ENCODE data around the gene GMEB2.

GMEB2 gene

DNA sequence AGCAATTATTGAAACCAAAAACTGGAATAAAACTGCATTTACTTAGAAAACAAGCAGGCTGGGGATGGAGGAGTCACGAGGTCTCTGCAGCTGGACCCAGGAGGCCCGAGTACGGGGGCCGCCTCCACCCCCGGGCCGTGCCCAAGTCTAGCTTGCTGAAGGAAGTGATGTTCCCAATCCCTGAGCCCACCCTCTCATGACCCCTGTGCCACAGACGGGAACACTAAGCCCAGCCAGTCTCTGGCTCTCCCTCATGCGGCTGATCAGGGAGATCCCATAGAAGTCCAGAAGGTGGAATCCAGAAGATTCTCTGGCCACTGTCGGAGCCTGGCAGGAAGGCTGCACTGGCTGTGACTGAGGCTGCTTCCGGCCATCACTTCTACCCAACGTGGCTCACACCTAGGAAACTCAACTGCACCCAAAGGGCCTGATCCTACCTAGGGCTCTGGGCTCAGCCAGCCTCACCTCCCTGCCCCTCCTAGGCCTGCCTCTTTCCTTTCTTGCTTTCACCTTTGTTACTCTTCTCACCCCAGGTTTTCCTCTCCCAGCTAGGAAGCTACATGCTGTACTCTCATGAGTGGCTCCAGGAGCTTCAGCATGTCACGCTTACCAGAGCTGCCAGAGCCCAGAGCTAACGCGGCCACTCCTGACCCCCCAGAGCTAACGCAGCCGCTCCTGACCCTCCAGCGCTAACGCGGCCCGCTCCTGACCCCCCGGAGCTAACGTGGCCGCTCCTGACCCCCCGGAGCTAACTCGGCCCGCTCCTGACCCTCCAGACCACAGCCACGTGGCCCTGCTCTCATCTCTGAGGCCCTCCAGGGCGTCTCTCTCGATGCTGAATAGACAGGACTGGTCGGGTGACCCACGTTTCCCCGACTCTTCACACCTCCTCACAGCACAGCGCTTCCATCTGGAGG, 28.2 kb downstream of the GMEB2 start:
- no peak for DNase-seq
- Histone ChIP-seq H3K4me3 (ENCODE audit: low read depth, low read length) (no peak overlapping the region), H3K27ac (no peak overlapping the region), H3K27me3 (replicated peaks) (no peaks in the 10 kb centered on the region), H3K36me3 (replicated peaks) (peaks cover 28% of the 10 kb centered on the region)
- TF ChIP-seq, protein P1, sequence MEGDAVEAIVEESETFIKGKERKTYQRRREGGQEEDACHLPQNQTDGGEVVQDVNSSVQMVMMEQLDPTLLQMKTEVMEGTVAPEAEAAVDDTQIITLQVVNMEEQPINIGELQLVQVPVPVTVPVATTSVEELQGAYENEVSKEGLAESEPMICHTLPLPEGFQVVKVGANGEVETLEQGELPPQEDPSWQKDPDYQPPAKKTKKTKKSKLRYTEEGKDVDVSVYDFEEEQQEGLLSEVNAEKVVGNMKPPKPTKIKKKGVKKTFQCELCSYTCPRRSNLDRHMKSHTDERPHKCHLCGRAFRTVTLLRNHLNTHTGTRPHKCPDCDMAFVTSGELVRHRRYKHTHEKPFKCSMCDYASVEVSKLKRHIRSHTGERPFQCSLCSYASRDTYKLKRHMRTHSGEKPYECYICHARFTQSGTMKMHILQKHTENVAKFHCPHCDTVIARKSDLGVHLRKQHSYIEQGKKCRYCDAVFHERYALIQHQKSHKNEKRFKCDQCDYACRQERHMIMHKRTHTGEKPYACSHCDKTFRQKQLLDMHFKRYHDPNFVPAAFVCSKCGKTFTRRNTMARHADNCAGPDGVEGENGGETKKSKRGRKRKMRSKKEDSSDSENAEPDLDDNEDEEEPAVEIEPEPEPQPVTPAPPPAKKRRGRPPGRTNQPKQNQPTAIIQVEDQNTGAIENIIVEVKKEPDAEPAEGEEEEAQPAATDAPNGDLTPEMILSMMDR (IDR thresholded peaks at IDR 0.05; ENCODE audit: low read depth, low read length, missing control alignments), result no peak
- in situ Hi-C loops (cut with HindIII; ENCODE audit: low pct_ligation_motif_present, low sequenced_read_pairs), result loop anchor here (25.0 kb wide), 2 partner anchors 89 to 289 kb away; partner anchors contain the start of genes DNAJC5 and TNFRSF6B

DNA sequence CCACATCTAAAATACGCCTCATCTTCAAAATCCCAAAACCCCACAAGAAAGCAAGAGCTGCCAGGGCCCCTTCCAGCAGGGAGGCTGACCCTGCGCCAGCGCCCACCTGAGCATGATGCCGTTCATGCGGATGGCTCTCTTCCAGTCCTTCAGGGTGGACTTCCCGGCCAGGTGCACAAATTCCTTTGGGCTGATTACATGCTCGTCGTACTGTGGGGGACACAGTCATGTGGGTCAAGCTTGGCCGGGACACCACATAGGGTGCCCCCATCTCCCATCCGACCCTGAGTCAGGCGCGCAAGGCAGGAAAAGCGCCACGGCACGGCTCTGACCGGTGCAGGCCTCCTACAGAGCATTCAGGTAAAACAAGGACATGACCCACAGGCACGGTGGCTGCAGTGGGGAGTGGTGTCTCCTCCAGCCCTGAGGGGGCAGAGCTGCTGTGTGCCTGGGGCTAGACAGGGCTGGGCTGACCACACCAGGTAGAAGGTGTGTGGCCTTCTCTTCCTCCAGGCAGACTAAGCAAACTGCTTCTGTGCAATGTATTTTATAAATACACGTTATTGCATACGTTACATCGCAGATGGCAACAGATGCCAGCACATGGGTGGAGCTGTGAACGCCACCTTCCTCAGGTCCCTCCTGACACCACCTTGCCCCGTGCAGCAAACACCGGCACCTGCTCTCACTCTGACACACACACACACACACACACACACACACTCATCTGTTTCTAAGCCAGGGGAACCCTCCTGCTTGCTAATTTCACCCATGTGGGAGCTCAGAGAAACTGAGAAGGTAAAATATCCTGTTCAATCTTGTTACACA, 29.0 kb downstream of the GMEB2 start:
- H3K4me3 ChIP-seq (ENCODE audit: low read depth, low read length), result no peak overlapping the region
- in situ Hi-C loops (cut with HindIII; ENCODE audit: low pct_ligation_motif_present, low sequenced_read_pairs), result loop anchor here (25.0 kb wide), 2 partner anchors 89 to 289 kb away; partner anchors contain the start of genes DNAJC5 and TNFRSF6B
- no peaks in the 10 kb centered on the region for H3K27me3 ChIP-seq (replicated peaks)
- peaks cover 28% of the 10 kb centered on the region for H3K36me3 ChIP-seq (replicated peaks)
- TF ChIP-seq, protein P1 (IDR thresholded peaks at IDR 0.05; ENCODE audit: low read depth, low read length, missing control alignments), result no peak
- DNase-seq, result no peak
- no peak overlapping the region for H3K27ac ChIP-seq

DNA sequence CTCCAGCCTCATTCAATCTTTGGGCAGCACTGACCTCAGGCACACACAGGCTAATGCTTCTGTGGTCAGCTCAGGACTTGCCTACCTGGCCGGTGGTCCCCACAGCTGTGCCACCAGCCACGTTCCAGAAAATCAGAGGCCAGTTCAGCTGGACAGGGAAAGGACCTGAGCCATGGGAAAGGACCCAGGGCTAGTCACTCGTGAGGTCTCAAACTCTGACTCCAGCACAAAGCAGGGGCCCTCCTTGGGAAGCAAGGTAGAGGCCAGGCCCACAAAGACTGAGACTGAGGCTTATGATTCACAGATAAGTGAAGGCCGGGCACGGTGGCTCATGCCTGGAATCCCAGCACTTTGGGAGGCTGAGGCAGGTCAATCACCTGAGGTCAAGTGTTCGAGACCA, 30.5 kb downstream of the GMEB2 start:
- TF ChIP-seq, protein P1 (IDR thresholded peaks at IDR 0.05; ENCODE audit: low read depth, low read length, missing control alignments), result no peak
- in situ Hi-C loops (cut with HindIII; ENCODE audit: low pct_ligation_motif_present, low sequenced_read_pairs), result loop anchor here (25.0 kb wide), 2 partner anchors 91 to 291 kb away; partner anchors contain the start of genes DNAJC5 and TNFRSF6B
- H3K36me3 ChIP-seq (replicated peaks), result peaks cover 21% of the 10 kb centered on the region
- H3K27ac ChIP-seq, result no peak overlapping the region
- no peak overlapping the region for H3K4me3 ChIP-seq (ENCODE audit: low read depth, low read length)
- DNase-seq, result no peak
- no peaks in the 10 kb centered on the region for H3K27me3 ChIP-seq (replicated peaks)

DNA sequence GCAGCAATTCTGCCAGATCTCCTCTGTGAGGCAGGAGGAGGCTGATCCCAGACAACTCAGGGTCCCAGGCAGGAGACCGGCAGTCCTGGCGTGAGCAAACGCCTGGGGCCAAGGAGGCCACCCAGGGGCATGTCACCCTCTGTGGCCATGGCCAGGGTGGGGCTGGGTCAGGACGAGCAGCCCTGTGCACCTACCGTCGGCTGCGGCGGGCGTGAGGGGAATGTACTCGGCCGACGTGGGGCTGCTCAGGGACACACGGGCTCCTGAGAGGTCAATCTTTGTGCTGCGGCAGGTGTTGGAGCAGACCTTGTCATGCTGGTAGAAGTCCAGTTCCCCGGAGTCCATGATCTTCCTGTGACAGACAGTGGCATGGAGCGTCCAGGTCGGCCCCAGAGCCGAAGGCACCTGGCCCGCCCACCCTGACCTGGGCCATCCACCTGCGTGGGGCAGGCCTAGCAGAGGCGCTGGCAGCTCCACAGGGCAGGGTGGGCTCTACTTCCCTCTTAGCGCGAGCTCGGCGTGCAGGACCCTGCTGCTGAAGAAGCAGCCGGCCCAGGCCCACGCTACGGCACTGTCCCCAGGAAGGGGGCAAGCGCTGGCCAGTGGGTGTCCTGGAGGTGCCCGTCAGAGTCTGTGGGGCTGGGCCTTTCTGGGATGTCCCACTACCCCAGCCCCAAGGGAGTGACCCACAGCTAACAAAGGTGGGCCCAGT, 31.3 kb downstream of the GMEB2 start:
- no peak overlapping the region for H3K4me3 ChIP-seq (ENCODE audit: low read depth, low read length)
- H3K27ac ChIP-seq, result no peak overlapping the region
- TF ChIP-seq, protein P1 (IDR thresholded peaks at IDR 0.05; ENCODE audit: low read depth, low read length, missing control alignments), result no peak
- DNase-seq, result no peak
- no peaks in the 10 kb centered on the region for H3K27me3 ChIP-seq (replicated peaks)
- H3K36me3 ChIP-seq (replicated peaks), result peaks cover 16% of the 10 kb centered on the region
- in situ Hi-C loops (cut with HindIII; ENCODE audit: low pct_ligation_motif_present, low sequenced_read_pairs), result loop anchor here (25.0 kb wide), 2 partner anchors 92 to 292 kb away; partner anchors contain the start of genes DNAJC5 and TNFRSF6B

DNA sequence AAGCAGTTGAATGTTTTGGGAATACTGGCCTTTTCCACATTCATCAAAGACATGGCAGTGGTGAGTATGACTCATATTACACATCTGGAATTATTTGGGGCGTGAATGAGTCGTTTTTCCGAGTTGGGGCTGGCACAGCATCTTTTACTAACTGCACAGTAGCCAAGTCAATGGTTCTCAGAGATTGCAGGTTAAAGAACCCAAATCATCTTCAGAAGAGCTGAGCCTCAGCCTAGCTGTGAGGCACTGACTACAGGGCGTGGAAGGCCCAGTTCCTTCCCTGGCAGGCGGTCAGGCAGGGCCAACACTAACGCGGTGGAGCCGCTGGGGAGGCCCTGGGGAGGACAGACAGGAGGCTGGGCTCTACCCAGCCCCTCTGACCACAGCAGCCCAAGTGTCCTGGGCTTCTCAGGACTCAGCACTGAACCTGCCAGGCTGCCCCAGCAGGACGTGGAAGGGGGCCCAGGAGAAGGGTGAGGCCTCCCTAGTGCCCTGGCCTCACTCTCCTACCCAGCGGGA, 32.8 kb downstream of the GMEB2 start:
- H3K27ac ChIP-seq, result no peak overlapping the region
- in situ Hi-C loops (cut with HindIII; ENCODE audit: low pct_ligation_motif_present, low sequenced_read_pairs), result loop anchor here (25.0 kb wide), 2 partner anchors 93 to 293 kb away; partner anchors contain the start of genes DNAJC5 and TNFRSF6B
- no peak overlapping the region for H3K4me3 ChIP-seq (ENCODE audit: low read depth, low read length)
- TF ChIP-seq, protein P1 (IDR thresholded peaks at IDR 0.05; ENCODE audit: low read depth, low read length, missing control alignments), result no peak
- peaks cover 13% of the 10 kb centered on the region for H3K36me3 ChIP-seq (replicated peaks)
- no peaks in the 10 kb centered on the region for H3K27me3 ChIP-seq (replicated peaks)
- peak; percentile 49 for DNase-seq
